Measurements from ENCODE around the gene XKR7.

XKR7 gene

DNA sequence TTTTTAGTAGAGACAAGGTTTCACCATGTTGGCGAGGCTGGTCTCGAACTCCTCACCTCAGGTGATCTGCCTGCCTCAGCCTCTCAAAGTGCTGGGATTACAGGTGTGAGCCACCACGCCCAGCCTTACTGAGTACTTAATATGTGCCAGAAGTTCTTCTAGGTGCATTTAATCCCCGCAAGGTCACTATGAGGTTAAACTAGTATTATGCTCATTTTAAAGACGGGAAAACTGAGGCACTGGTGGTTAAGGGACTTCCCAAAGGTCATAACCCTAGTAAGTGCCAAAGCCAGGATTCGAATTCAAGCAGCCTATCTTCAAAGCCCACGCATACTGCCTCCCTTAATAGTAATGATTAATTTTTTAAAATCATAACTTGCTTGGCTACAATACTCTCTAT, 41.6 kb downstream of the XKR7 start:
- no peak for DNase-seq (ENCODE audit: low read depth in 2 of 2)
- no peak overlapping the region for H3K4me3 ChIP-seq (replicated peaks in 1 of 2; ENCODE audit: low read depth in 2 of 2, low read length in 2 of 2)
- TF ChIP-seq, protein P1, sequence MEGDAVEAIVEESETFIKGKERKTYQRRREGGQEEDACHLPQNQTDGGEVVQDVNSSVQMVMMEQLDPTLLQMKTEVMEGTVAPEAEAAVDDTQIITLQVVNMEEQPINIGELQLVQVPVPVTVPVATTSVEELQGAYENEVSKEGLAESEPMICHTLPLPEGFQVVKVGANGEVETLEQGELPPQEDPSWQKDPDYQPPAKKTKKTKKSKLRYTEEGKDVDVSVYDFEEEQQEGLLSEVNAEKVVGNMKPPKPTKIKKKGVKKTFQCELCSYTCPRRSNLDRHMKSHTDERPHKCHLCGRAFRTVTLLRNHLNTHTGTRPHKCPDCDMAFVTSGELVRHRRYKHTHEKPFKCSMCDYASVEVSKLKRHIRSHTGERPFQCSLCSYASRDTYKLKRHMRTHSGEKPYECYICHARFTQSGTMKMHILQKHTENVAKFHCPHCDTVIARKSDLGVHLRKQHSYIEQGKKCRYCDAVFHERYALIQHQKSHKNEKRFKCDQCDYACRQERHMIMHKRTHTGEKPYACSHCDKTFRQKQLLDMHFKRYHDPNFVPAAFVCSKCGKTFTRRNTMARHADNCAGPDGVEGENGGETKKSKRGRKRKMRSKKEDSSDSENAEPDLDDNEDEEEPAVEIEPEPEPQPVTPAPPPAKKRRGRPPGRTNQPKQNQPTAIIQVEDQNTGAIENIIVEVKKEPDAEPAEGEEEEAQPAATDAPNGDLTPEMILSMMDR (IDR thresholded peaks at IDR 0.05; ENCODE audit: low read depth, low read length), result no peak

DNA sequence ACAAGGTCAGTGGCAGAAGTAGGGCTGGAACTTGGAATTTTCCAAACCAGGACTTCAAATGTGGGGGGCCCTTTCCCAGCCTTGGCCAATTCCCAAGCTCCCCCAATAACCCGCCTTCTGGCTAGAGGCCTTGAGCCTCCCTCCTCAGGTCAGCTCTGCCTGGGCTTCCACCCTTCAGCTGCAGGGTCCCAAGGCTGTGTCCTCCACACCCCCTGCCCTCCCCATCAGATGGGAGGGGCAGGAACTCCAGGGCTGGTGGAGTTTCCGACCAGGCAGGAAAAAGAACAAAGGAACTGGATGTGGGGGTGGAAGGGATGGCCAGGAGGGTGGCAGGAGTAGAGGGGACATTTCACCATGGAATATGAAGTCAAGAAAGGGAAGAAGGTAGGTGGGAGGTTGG, 42.1 kb downstream of the XKR7 start, which contains the start of gene CCM2L:
Gene CCM2L (plus strand): TSS at position 338 of the 400 bp plus-strand sequence. CDS start 17 bp downstream, at position 355.
- TF ChIP-seq, protein P1 (IDR thresholded peaks at IDR 0.05; ENCODE audit: low read depth, low read length), result no peak
- DNase-seq (ENCODE audit: low read depth in 2 of 2), result no peak
- H3K4me3 ChIP-seq (replicated peaks in 1 of 2; ENCODE audit: low read depth in 2 of 2, low read length in 2 of 2), result no peak within 1 kb of the TSS

DNA sequence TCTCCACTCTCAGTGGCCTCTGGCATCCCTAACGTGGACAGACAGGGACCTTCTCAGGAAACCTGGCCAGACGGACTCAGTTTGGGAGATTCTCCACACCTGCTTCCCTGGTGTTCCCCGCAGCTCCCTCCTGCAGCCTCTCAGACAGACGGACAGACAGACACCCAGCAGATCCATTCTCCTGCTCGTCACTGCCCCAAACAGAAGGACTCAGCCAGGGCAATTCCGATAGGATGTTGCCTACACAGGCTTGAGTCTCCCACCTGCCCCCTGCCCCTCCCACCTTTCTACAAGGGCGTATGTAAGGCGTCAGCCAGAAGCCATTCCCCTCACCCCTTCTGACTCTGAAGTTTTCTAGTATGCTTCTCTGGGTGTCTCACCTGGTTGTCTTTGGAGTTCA, 42.7 kb downstream of the XKR7 start:
- no peak for DNase-seq (ENCODE audit: low read depth in 2 of 2)
- no peak overlapping the region for H3K4me3 ChIP-seq (replicated peaks in 1 of 2; ENCODE audit: low read depth in 2 of 2, low read length in 2 of 2)
- TF ChIP-seq, protein P1 (IDR thresholded peaks at IDR 0.05; ENCODE audit: low read depth, low read length), result no peak

- no peak overlapping the region for H3K4me3 ChIP-seq (replicated peaks in 1 of 2; ENCODE audit: low read depth in 2 of 2, low read length in 2 of 2)
- TF ChIP-seq, protein P1 (IDR thresholded peaks at IDR 0.05; ENCODE audit: low read depth, low read length), result no peak
- DNase-seq (ENCODE audit: low read depth in 2 of 2), result no peak
These were observed 44.3 kb downstream of the XKR7 start for GRCh38 chr20:32012159-32012688.

DNA sequence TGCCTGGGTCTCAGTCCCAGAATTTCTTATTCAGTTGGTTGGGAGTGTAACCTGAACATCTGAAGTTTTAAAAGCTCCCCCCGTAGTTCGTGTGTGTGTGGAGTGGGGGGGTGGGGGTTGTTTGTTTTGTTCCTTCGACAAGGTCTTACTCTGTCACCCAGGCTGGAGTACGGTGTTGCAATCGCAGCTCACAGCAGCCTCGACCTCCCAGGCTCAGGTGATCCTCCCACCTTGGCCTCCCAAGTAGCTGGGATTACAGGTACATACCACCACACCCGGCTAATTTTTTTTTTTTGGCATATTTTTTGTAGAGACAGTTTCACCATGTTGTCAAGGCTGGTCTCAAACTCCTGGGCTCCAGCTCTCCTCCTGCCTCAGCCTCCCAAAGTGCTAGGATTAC, 45.4 kb downstream of the XKR7 start:
- no peak for DNase-seq (ENCODE audit: low read depth in 2 of 2)
- no peak overlapping the region for H3K4me3 ChIP-seq (replicated peaks in 1 of 2; ENCODE audit: low read depth in 2 of 2, low read length in 2 of 2)
- TF ChIP-seq, protein P1 (IDR thresholded peaks at IDR 0.05; ENCODE audit: low read depth, low read length), result no peak

DNA sequence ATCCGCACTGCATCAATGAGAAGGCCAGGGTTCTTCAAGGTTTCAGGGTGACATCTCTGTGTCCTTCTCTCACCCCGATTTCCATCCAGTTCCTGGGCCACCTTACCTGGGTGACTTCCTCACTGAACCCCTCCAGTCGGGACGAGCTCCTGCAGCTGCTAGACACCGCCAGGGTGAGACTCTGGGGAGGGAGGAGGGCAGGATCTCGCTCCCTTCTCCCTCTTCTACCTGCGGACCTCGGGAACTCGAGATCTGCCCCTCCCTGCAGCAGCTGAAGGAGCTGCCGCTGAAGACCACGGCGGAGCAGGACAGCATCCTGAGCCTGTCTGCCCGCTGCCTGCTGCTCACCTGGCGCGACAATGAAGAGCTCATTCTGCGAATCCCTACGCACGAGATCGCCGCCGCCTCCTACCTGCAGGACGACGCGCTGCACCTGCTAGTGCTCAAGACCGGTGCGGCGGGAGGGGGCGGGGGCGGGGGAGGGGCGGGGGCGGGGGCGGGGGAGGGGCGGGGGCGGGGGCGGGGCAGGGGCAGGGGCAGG, 49.8 kb downstream of the XKR7 start:
- H3K4me3 ChIP-seq (replicated peaks in 1 of 2; ENCODE audit: low read depth in 2 of 2, low read length in 2 of 2), result no peak overlapping the region
- DNase-seq (ENCODE audit: low read depth in 2 of 2), result no peak
- TF ChIP-seq, protein P1 (IDR thresholded peaks at IDR 0.05; ENCODE audit: low read depth, low read length), result no peak

Data from cardiac fibroblast (primary cell).